HG02571 (cell line): ENCODE measurements around the gene DEFB124.
"Not testable (repeated sequence)": the region's sequence is repeated elsewhere in the genome, so short reads cannot be mapped to it uniquely, and the experiment has no call there.

ENCODE experiments used
- ATAC-seq: cut with Tn5 transposase; IDR thresholded peaks from one replicate; pipeline ENCODE4 v1.9.1; 2021; ENCODE audit warnings: mild to moderate bottlenecking, moderate library complexity; ENCODE audit not compliant: unreplicated experiment

Gene DEFB124

DNA sequence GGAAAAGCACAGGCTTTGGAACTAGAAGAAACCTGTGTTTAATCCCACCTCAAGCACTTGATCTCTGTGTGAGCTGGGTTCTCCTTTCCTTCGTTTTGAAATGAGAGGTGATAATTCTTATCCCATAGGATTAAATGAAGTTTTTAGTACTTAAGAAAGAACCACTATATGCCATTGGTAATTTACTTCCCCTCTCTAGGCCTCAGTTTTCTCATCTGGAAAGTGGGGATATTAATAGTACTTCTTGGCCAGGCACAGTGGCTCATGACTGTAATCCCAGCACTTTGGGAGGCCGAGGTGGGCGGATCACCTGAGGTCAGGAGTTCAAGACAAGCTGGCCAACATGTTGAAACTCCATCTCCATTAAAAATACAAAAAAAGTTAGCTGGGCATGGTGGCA is 14.2 kb upstream of the DEFB124 start:
- no peak for ATAC-seq

- ATAC-seq: no peak
Measured at GRCh38 chr20:31488115-31488514, 13.2 kb upstream of the DEFB124 start.

- no peak for ATAC-seq
Measured at GRCh38 chr20:31485450-31486339, 10.8 kb upstream of the DEFB124 start.

DNA sequence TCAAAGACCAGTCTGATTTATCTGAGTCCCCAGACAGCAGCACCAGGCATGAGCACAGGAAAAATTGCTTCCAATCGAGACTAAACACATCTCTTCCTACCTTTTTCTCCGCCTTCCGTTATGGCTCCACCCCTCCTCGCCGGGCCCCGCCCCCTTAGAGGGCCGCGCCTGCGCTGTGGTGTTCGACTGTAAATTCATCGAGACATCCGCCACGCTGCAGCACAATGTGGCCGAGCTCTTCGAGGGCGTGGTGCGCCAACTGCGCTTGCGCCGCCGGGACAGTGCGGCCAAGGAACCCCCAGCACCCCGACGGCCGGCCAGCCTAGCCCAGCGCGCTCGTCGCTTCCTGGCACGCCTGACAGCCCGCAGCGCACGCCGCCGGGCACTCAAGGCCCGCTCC is 9.1 kb upstream of the DEFB124 start:
- no peak for ATAC-seq

- ATAC-seq: no peak
Measured at GRCh38 chr20:31476643-31477215, 1.8 kb upstream of the DEFB124 start.

GRCh38 chr20:31476294-31476585 is 1.3 kb upstream of the DEFB124 start:
- ATAC-seq: no peak

GRCh38 chr20:31475472-31476293 is 756 bp upstream of the DEFB124 start:
- ATAC-seq: no peak

DNA sequence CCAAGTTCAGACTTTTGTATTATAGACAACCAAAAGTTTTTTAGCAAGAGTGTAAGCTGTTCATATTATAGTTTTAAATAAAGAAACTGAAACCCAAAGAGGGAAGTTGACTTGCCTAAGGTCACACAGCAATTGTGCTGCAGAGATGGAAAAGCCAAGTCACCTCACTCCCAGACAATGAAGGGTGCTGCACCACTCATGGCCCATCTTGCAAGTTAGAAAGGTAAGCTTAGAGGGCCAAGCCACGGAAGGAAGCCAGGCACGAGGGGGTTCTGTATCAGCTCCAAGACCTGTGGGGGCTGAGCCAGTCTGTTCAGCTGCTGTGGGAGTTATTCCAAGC is 860 bp downstream of the DEFB124 start:
- ATAC-seq: no peak

DNA sequence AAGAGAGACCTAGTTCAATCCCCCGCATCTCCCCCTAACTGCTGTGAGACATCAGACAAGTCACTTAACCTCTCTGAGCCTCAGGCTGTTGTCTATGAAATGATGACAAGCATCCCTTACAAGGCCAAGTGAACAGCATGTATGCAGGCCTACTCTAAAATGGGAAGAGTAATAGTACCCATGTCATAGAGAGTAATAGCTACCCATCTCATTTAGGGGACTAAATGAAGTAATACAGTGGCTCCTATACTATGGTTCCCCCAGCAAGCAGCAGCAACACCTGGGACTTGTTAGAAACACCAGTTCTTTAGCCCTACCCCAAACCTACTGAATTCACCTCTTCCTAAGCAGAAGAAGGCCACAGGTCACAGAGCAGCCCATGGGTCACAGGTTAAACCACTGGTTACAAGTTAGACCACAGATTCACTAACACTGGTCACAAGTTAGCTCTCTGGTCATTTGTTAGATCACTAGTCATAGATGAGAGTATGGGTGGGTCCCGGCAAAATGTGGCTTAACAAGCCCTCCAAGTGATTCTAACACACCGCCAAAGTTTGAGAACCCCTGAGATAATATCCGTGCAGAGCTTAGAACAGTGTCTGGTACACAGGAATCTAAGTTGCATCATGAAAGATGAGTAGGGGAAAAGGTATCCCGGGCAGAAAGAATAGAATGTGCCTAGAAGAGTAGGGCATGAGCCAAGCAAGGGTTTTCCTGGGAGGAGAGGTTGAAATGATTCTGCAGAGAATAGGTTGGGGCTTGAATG is 1.4 kb downstream of the DEFB124 start:
- no peak for ATAC-seq

- ATAC-seq: no peak
Measured at GRCh38 chr20:31472395-31473330, 2.3 kb downstream of the DEFB124 start.

- ATAC-seq: not testable (repeated sequence)
Measured at GRCh38 chr20:31470946-31471345, 4.0 kb downstream of the DEFB124 start.

GRCh38 chr20:31454361-31454760 is 20.6 kb downstream of the DEFB124 start:
- ATAC-seq: no peak

- ATAC-seq: no peak
Measured at GRCh38 chr20:31452575-31452974, 22.4 kb downstream of the DEFB124 start.

DNA sequence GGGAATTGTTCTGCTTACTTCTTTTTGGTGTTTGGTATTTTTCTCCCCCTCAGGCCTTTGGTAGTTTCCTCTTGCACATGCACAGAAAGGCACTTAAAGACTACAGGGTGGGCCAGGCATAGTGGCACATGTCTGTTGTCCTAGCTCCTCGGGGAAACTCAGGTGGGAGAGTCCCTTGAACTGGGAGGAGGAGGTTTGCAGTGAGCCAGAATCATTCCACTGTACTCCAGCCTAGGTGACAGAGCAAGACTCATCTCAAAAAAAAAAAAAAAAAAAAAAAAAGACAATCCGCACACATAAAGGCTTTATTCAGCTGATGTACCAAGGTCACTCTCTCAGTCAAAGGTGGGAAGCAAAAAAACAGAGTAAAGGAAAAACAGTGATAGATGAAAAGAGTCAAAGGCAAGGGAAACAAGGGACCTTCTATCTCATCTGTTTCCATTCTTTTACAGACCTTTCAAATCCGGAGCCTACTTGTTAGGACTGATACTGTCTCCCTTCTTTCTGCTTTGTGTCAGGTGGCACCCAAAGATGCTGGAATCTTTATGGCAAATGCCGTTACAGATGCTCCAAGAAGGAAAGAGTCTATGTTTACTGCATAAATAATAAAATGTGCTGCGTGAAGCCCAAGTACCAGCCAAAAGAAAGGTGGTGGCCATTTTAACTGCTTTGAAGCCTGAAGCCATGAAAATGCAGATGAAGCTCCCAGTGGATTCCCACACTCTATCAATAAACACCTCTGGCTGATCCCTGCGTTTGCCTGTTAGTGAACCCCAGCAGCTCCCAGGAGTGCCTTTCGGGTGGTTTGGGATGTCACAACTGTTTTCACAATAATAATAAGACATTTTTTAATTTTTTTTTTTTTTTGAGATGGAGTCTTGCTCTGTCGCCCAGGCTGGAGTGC is 25.2 kb downstream of the DEFB124 start:
- ATAC-seq: no peak

DNA sequence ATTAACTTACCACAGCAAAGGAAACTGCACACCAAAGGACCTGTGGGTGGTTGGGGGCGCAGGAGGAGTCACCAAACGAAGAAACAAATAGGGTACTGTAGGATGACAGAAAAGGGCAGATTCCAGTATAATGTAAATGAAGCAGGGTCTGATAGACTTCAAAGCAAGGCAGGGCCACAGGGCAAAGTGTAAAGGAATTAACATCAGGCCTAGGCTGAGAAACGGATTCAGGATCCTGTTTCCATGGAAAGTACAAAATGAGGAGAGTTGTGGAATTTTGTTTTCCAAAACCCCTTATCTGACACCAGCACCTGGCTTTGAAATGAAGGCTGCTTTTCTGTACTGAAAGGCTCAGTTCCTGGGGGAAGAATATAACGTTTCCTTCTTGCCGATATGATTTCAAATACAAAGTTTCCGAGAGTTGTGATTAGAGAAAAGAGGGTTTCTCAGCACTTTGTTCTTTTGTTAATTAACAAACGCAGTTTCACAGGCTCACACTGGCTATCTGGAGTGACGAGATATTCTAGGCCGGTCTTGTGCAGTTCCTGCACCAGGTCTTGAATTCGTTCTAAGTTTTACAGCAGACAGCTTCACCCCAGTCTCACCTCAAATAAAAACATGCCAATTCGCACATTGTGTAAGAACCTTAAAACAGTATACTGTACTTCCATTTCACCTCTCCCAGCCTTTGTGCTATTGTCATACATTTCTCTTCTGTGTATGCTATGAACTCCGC is 28.7 kb downstream of the DEFB124 start:
- no peak for ATAC-seq

DNA sequence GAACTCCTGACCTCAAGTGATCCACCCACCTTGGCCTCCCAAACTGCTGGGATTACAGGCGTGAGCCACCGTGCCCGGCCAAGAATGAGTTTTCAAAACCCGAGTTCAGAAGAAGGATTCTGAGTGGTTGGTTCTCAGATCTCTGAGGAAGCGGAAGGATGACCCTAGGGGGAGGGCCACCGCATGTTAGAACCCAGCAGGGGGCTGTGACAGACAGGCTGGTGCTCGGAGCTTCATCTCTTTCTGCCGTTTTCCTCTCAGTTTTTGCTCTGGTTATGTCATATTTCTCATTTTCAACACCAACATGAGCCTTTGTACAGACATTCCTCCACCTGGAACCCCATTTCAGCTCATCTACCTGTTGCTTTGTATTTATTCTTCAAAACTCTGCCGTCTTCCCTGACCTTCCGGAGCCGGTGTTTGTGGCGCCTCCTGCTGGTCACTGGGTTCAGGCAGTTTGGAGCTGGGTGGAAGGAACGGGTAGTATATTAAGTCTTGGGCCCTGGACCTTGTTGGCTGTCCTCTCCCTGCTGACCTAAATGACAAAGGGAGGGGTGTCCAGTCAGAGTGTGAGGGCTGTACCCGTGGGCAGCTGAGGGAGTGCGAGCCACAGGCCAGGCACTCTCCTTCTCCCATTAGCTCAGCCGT is 34.8 kb downstream of the DEFB124 start, which contains the start of gene DEFB123:
Gene DEFB123, plus strand, starts transcription at position 621 of the 648 bp plus-strand sequence. CDS start 67 bp downstream, outside the sequence.
- no peak for ATAC-seq

- ATAC-seq: no peak
Measured at GRCh38 chr20:31430568-31431115, 44.3 kb downstream of the DEFB124 start.
